CD4-positive, alpha-beta T cell treated with Interleukin-4 for 4 hours (primary cell): ENCODE results near the gene STRADA.

Source experiments
- DNase-seq: peaks from one replicate; pipeline ENCODE4 v3.0.0-alpha.2; 2020

Gene STRADA

DNA sequence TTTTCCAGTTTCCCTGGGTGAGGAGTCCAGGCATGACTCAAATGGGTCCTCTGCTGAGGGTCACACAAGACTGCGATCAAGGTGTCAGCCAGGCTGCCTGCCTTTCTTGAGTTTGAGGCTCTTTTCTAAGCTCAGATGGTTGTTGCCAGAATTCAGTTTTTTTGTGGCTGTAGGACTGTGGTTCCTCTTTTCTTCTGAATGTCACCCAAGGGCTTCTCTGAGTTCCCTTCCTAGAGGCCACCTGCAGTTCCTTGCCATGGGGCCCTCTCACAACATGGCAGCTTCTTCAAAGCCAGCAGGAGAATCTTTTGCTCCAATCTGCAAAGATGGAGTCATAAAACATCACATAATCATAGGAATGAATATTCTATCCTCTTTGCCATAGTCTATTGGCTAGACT lies 59.2 kb downstream of the STRADA start:
- DNase-seq: no peak

DNA sequence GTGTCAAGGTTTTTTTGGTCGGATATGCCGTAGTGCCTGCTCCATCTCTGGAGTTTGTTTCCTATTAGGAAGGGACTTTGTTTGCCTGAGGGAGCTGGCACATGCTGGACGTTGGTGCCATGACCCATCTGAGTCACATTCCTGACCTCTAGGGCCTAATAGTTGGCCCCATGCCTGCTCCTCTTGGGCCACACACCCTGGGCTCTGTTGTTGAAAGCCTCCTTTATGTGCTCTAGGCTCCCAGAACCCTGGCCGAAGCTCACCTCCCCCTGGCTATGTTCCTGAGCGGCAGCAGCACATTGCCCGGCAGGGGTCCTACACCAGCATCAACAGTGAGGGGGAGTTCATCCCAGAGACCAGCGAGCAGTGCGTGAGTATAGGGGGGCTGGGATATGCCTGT lies 60.1 kb downstream of the STRADA start:
- no peak for DNase-seq

DNA sequence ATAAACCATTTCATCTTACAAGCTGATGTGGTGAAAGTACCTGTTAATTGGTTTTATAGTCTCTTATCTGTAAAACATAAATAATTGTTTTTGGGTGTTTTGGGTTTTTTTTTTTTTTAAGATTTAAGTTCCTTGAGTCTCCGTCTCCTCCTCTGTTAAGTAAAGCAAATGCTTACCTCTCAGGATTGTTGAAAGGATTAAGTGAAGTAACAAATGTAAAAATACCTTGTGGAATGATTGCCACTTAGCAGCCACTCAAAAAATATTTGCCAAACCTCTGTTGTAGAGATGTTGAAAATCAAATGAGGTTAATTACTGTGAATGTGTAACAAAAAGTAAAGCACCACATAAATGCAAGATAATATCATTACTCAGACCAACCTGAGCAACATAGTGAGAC lies 60.9 kb downstream of the STRADA start:
- DNase-seq: no peak

- no peak for DNase-seq
Observed at GRCh38 chr17:63679214-63679613, 62.4 kb downstream of the STRADA start.

DNA sequence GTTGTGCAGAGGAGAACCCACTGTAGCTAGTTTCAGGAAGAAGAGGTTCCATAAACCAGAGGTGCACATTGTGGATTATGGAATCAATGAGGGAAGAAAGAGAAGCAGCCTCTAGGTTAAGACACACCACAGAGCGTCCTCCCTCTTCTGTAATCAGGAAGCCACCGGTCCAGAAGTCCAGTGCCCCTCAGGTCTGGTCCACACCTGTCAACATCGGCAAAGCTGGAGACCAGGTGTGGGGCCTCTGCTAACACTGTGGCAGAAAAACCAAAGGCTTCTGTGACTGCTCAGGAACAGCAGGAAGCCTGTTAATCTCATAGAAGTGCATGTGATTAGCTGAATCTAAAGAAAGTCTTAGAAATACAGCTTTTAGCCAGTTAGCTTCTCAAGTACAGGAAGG lies 65.0 kb downstream of the STRADA start:
- DNase-seq: no peak

GRCh38 chr17:63675607-63676546 lies 65.7 kb downstream of the STRADA start:
- DNase-seq: no peak

GRCh38 chr17:63675231-63675606 lies 66.4 kb downstream of the STRADA start:
- no peak for DNase-seq

- DNase-seq: no peak
Observed at GRCh38 chr17:63672856-63673255, 68.7 kb downstream of the STRADA start.

GRCh38 chr17:63665527-63666214 lies 75.9 kb downstream of the STRADA start:
- DNase-seq: peak; percentile 12

- DNase-seq: no peak
Observed at GRCh38 chr17:63659850-63660249, 81.7 kb downstream of the STRADA start.

DNA sequence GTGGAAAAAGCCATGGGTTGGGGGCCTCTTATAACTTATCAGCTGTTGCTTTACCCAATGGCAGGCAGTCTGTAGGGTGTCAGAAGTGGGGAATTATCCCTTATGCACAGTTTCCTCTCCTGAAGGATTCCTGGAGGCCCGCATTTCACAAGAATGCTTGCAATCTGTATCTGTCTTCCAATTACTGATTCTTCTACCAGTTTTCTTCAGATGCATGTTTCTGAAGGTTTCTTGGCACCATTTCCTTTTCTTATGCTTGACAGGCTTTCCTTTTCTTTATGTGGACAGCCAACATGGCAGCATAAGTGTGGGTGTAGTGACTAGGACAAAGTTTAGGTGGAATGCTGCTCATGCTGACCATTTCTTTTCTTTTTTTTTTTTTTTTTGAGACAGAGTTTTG lies 83.2 kb downstream of the STRADA start:
- no peak for DNase-seq

- no peak for DNase-seq
Observed at GRCh38 chr17:63657786-63658185, 83.8 kb downstream of the STRADA start.

DNA sequence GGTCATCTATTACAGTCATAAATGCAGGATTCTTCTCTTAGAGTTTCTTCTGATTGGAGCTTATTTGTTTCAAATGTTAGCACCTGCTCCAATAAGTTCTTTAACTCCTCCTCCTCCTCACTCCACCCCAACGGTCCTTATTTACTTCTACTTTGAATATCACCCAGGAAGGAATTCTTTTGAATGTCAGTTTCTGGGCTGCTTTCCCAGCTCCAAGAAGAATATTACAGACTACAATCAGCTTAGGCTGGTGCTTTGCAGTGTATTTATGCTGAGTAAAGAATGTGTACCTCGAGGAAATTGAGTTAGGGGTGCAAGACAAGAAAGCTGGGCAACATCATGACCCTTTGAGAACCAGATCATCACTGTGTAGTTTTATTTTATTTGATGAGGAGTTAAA lies 88.5 kb downstream of the STRADA start:
- no peak for DNase-seq
